Suprapubic skin (tissue), 3 donors: ENCODE measurements around the gene MCF2L2.

Experiments
- CTCF ChIP-seq, 2 donors: fragments of 200-600 bp in 1 of 2; fragments of 450-650 bp in 1 of 2; sonication (generic) in 1 of 2; IDR thresholded peaks; one replicate each; pipeline ENCODE4 v1.5.1; 2016 to 2019; ENCODE audit warnings: antibody characterized with exemption in 2 of 2, mild to moderate bottlenecking in 1 of 2, moderate library complexity in 1 of 2
- EP300 ChIP-seq: sonication (generic); formaldehyde crosslinking; IDR thresholded peaks from one replicate; pipeline ENCODE4 v1.6.1; 2017; ENCODE audit warnings: antibody characterized with exemption
- POLR2A ChIP-seq, 2 donors: fragments of 450-650 bp; IDR thresholded peaks; one replicate each; pipeline ENCODE4 v1.6.1; 2017; ENCODE audit warnings: antibody characterized with exemption in 2 of 2, mild to moderate bottlenecking in 2 of 2, moderate library complexity in 2 of 2

- TF ChIP-seq POLR2A (IDR thresholded peaks at IDR 0.05): no peak
- no peak for TF ChIP-seq CTCF (IDR thresholded peaks at IDR 0.05)
- TF ChIP-seq EP300: no peak
Observed at GRCh38 chr3:183172051-183172639, 256.3 kb downstream of the MCF2L2 start.
